ENCODE measurements around the gene AFF1. TPM values are rescaled to one million over a fixed set of nuclear protein-coding genes. Genes with fewer than 3 reads are reported as not detected.

Gene AFF1
- 90.6 TPM for total RNA-seq
- long read RNA-seq, partial matches to known transcripts: 5 of 32 reads
- long read RNA-seq, other reads (novel, unspliced or antisense): 27 of 32 reads

GRCh38 chr4:86934771-86935565 lies at the start of gene AFF1:
AFF1 (plus strand) TSS chr4:86935011; CDS start chr4:86948534, 13,523 bp downstream.
- ATAC-seq: peak; percentile 93 to 97
- no peaks in the 10 kb centered on the region for H3K9me3 ChIP-seq
- DNase-seq: peak; percentile 96
- peak within 1 kb of the TSS; percentile 97 for H3K27ac ChIP-seq
- intact Hi-C loops (cut with DNase I): no loop called here
- H3K36me3 ChIP-seq: peaks cover 3% of the 10 kb centered on the region
- peak; percentile 43 for TF ChIP-seq CTCF (IDR thresholded peaks at IDR 0.05)
- no peaks in the 10 kb centered on the region for H3K27me3 ChIP-seq (ENCODE audit: low read depth)
- peak within 1 kb of the TSS; percentile 90 for H3K4me3 ChIP-seq
- H3K4me1 ChIP-seq: peaks cover 50% of the 10 kb centered on the region

GRCh38 chr4:86890790-86891189 lies 44.0 kb upstream of the AFF1 start:
- Histone ChIP-seq H3K4me1 (peaks cover 8% of the 10 kb centered on the region), H3K9me3 (no peaks in the 10 kb centered on the region), H3K4me3 (no peak overlapping the region), H3K27me3 (ENCODE audit: low read depth) (no peaks in the 10 kb centered on the region), H3K27ac (no peak overlapping the region), H3K36me3 (no peaks in the 10 kb centered on the region)
- ATAC-seq (no peak), DNase-seq (no peak)
- intact Hi-C loops (cut with DNase I): no loop called here
- TF ChIP-seq CTCF (IDR thresholded peaks at IDR 0.05): no peak

- no peak for TF ChIP-seq CTCF (IDR thresholded peaks at IDR 0.05)
- peak; percentile 88 for DNase-seq
- intact Hi-C loops (cut with DNase I): no loop called here
- Histone ChIP-seq H3K9me3 (no peaks in the 10 kb centered on the region), H3K27ac (peak within 1 kb of the TSS; percentile 86), H3K36me3 (no peaks in the 10 kb centered on the region), H3K4me3 (peak within 1 kb of the TSS; percentile 68), H3K27me3 (ENCODE audit: low read depth) (no peaks in the 10 kb centered on the region), H3K4me1 (peaks cover 10% of the 10 kb centered on the region)
- ATAC-seq: peak; percentile 95 to 97
Measured at GRCh38 chr4:86891762-86892635, 42.8 kb upstream of the AFF1 start, which contains the start of gene C4orf36. C4orf36 (minus strand) TSS chr4:86892422; CDS start chr4:86891520, 902 bp downstream.

- ATAC-seq: peak in 1 of 2 donors; percentile 35
- H3K4me3 ChIP-seq: peak overlapping the region; percentile 68
Measured at GRCh38 chr4:86892636-86892960, 42.2 kb upstream of the AFF1 start.

More at GRCh38 chr4:86892636-86892960, 42.2 kb upstream of the AFF1 start:
- intact Hi-C loops (cut with DNase I): no loop called here
- H3K27ac ChIP-seq: peak overlapping the region; percentile 86
- H3K4me1 ChIP-seq: peaks cover 10% of the 10 kb centered on the region
- no peaks in the 10 kb centered on the region for H3K9me3 ChIP-seq
- H3K27me3 ChIP-seq (ENCODE audit: low read depth): no peaks in the 10 kb centered on the region
- no peak for TF ChIP-seq CTCF (IDR thresholded peaks at IDR 0.05)
- no peak for DNase-seq
- H3K36me3 ChIP-seq: no peaks in the 10 kb centered on the region

All from lower lobe of right lung (tissue), 2 donors.